Ovary (tissue), 9 donors: ENCODE results near the gene SMOC2. TPM values are rescaled to one million over a fixed set of nuclear protein-coding genes. Genes with fewer than 3 reads are reported as not detected.
A peak's percentile ranks its signal among the peaks of the same experiment; 100 is the strongest.

Experiments
- DNase-seq, 5 donors: peaks; one replicate each; pipeline ENCODE4 v3.0.0-alpha.2; 2019 to 2020
- H3K27ac ChIP-seq, 2 donors: fragments of 200-600 bp; one replicate each; pipeline versions ENCODE4 v1.5.1 to v1.8.0; 2019 to 2022
- H3K27me3 ChIP-seq: fragments of 200-600 bp; one replicate; pipeline ENCODE4 v1.8.0; 2022
- H3K36me3 ChIP-seq: fragments of 200-600 bp; sonication (generic); one replicate; pipeline ENCODE4 v1.5.1; 2019
- H3K4me1 ChIP-seq: one replicate; pipeline ENCODE4 v1.8.1; 2013; ENCODE audit warnings: mild to moderate bottlenecking, moderate library complexity; ENCODE audit not compliant: insufficient read depth
- H3K4me3 ChIP-seq: fragments of 200-600 bp; sonication (generic); one replicate; pipeline ENCODE4 v1.5.1; 2017
- H3K9me3 ChIP-seq, 2 donors: fragments of 200-600 bp in 1 of 2; sonication (generic) in 1 of 2; one replicate each; pipeline versions ENCODE4 v1.5.1 to v1.8.1; 2013 to 2019; ENCODE audit warnings: mild to moderate bottlenecking in 1 of 2, moderate library complexity in 1 of 2
- CTCF ChIP-seq, 3 donors: fragments of 450-650 bp in 2 of 3; fragments of 200-600 bp in 1 of 3; IDR thresholded peaks; one replicate each; pipeline versions ENCODE4 v1.5.1 to v1.8.0; 2016 to 2022; ENCODE audit warnings: antibody characterized with exemption in 3 of 3, mild to moderate bottlenecking in 1 of 3
- EP300 ChIP-seq: sonication (generic); formaldehyde crosslinking; IDR thresholded peaks from one replicate; pipeline ENCODE4 v1.6.1; 2017; ENCODE audit warnings: antibody characterized with exemption
- POLR2A ChIP-seq: fragments of 450-650 bp; IDR thresholded peaks from one replicate; pipeline ENCODE4 v1.6.1; 2017; ENCODE audit warnings: antibody characterized with exemption, mild to moderate bottlenecking, moderate library complexity
- WGBS, 3 donors: extraction: QIAGEN DNeasy Blood & Tissue Kit in 1 of 3; methylation state at CpG; one replicate each; pipeline versions ENCODE4 v1.1.5 to v1.1.7; 2013 to 2017; 5-methylcytosine and 5-hydroxymethylcytosine counted together
- intact Hi-C, 4 donors: fragments of 100-400 bp; cut with DNase I; formaldehyde crosslinking; loops; one replicate each; pipeline versions ENCODE4 v1.11.0 to v1.15.1; 2022 to 2023
- polyA plus RNA-seq, 2 donors: library from polyadenylated mRNA; stranded (reverse); fragments of 200-250 nt in 1 of 2; fragments of 350-450 nt in 1 of 2; fragmentation: Illumina TruSeq in 1 of 2; extraction: RNeasy Lipid Tissue Mini Kit (QIAGEN cat#74804) in 1 of 2; gene quantifications; one replicate each; pipeline ENCODE4 v1.2.3, GENCODE V29; 2013 to 2014
- total RNA-seq, 7 donors: library from RNA; depleted of rRNA in 2 of 7; stranded (reverse); fragments of >200 nt in 2 of 7; fragmentation: NEBNext Ultra II Directional in 3 of 7; extraction: Animal tissue kit (Norgen Biotek cat#: 25700) in 3 of 7; gene quantifications; one replicate each; pipeline versions ENCODE4 v1.1.0 to v1.2.4, GENCODE V29; 2016 to 2023
- donor health status: DM: no; HTN: no; CAD: no; lungs with moderate emphysema.
- donor health status: DM: no; HTN: no; CAD: no.
- donor health status: Bipolar disorder and iron deficiency.
- donor health status: DM: yes; HTN: yes; CAD: no.
- donor health status: DM: no; HTN: no; CAD: no.
- donor health status: DM: yes; HTN: yes; CAD: no.

SMOC2 gene
- total and polyA plus RNA-seq, 9 donors: 84.4 to 272 (median 129) TPM

GRCh38 chr6:168706471-168707177 lies 265.6 kb downstream of the SMOC2 start:
- TF ChIP-seq POLR2A (no peak), CTCF (IDR thresholded peaks at IDR 0.05) (no peak), EP300 (no peak)
- intact Hi-C loops: no loop called here
- 63 to 88% (median 68%) methylated on average over 25 of the region's 25 CpGs for WGBS, 3 donors
- no peaks in the 10 kb centered on the region for H3K9me3 ChIP-seq
- H3K4me1 ChIP-seq: peaks cover 8% of the 10 kb centered on the region
- DNase-seq: peak in 1 of 5 donors; percentile 10
- H3K27ac ChIP-seq: no peak overlapping the region
- H3K27me3 ChIP-seq: no peaks in the 10 kb centered on the region
- no peak overlapping the region for H3K4me3 ChIP-seq
- no peaks in the 10 kb centered on the region for H3K36me3 ChIP-seq

GRCh38 chr6:168708526-168708925 lies 267.5 kb downstream of the SMOC2 start:
- H3K27me3 ChIP-seq: no peaks in the 10 kb centered on the region
- intact Hi-C loops: no loop called here
- H3K27ac ChIP-seq: no peak overlapping the region
- H3K36me3 ChIP-seq: no peaks in the 10 kb centered on the region
- TF ChIP-seq CTCF (IDR thresholded peaks at IDR 0.05) (no peak), EP300 (no peak), POLR2A (no peak)
- peaks cover 8% of the 10 kb centered on the region for H3K4me1 ChIP-seq
- DNase-seq: no peak
- H3K9me3 ChIP-seq: no peaks in the 10 kb centered on the region
- 41 to 51% (median 43%) methylated on average over 5 of the region's 5 CpGs for WGBS, 3 donors
- no peak overlapping the region for H3K4me3 ChIP-seq

- TF ChIP-seq POLR2A (no peak), CTCF (IDR thresholded peaks at IDR 0.05) (no peak), EP300 (no peak)
- peaks cover 6% of the 10 kb centered on the region for H3K4me1 ChIP-seq
- H3K9me3 ChIP-seq: no peaks in the 10 kb centered on the region
- H3K36me3 ChIP-seq: no peaks in the 10 kb centered on the region
- intact Hi-C loops: no loop called here
- H3K27ac ChIP-seq: no peak overlapping the region
- no peak overlapping the region for H3K4me3 ChIP-seq
- 42 to 55% (median 47%) methylated on average over 2 of the region's 2 CpGs for WGBS, 3 donors
- no peaks in the 10 kb centered on the region for H3K27me3 ChIP-seq
- no peak for DNase-seq
Observed at GRCh38 chr6:168708984-168709383, 268.0 kb downstream of the SMOC2 start.

- H3K27me3 ChIP-seq: no peaks in the 10 kb centered on the region
- peak in 1 of 5 donors; percentile 18 for DNase-seq
- 77 to 85% (median 78%) methylated on average over 8 to 9 of the region's 9 CpGs for WGBS, 3 donors
- no peaks in the 10 kb centered on the region for H3K9me3 ChIP-seq
- no peaks in the 10 kb centered on the region for H3K36me3 ChIP-seq
- TF ChIP-seq EP300 (no peak), CTCF (IDR thresholded peaks at IDR 0.05) (no peak), POLR2A (no peak)
- H3K4me3 ChIP-seq: no peak overlapping the region
- intact Hi-C loops: no loop called here
- H3K27ac ChIP-seq: no peak overlapping the region
- peaks cover 3% of the 10 kb centered on the region for H3K4me1 ChIP-seq
Observed at GRCh38 chr6:168709390-168709789, 268.4 kb downstream of the SMOC2 start.
